ENCODE data around the gene ETHE1.

The ETHE1 gene

GRCh38 chr19:43533546-43534304 is 6.7 kb upstream of the ETHE1 start:
- H3K9ac ChIP-seq (ENCODE audit: low read length): peak overlapping the region; percentile 86
- peak; percentile 100 for DNase-seq
- H3K4me3 ChIP-seq (ENCODE audit: insufficient read depth in 1 of 2, low read depth in 1 of 2, low read length in 2 of 2): peak overlapping the region; percentile 53 to 95
- no peak overlapping the region for H2BK15ac ChIP-seq (ENCODE audit: low read depth, poor library complexity, severe bottlenecking)
- peak overlapping the region in 1 of 2 experiments; percentile 9 for H3K23ac ChIP-seq (ENCODE audit: low read length in 2 of 2)
- H3K9me3 ChIP-seq (ENCODE audit: control insufficient read depth, low read length): peaks cover 2% of the 10 kb centered on the region
- H3K27ac ChIP-seq (ENCODE audit: low read length, poor library complexity, severe bottlenecking): peak overlapping the region; percentile 77
- peak overlapping the region; percentile 1 for H4K8ac ChIP-seq (ENCODE audit: low read length)
- no peak overlapping the region for H2AK5ac ChIP-seq (ENCODE audit: low read length, severe bottlenecking)
- peak overlapping the region in 1 of 2 experiments; percentile 76 for H3K14ac ChIP-seq (ENCODE audit: low read length in 2 of 2)
- no peak overlapping the region for H2BK5ac ChIP-seq (ENCODE audit: low read depth, low read length, poor library complexity, severe bottlenecking)
- no peaks in the 10 kb centered on the region for H3K79me1 ChIP-seq (replicated peaks; ENCODE audit: low read length, poor library complexity, severe bottlenecking)
- no peak overlapping the region for H4K91ac ChIP-seq (ENCODE audit: low read length)
- H3K36me3 ChIP-seq (ENCODE audit: control insufficient read depth in 1 of 2, insufficient read depth in 2 of 2, low read depth in 1 of 2, low read length in 2 of 2): peaks cover 16 to 17% of the 10 kb centered on the region in 2 experiments
- peak overlapping the region; percentile 89 for H3K4me2 ChIP-seq (ENCODE audit: low read length, poor library complexity, severe bottlenecking)
- H3K4me1 ChIP-seq (ENCODE audit: control insufficient read depth, insufficient read depth, low read depth, low read length): peaks cover 13% of the 10 kb centered on the region
- WGBS: under 1% methylated on average over 41 of the region's 41 CpGs
- no peaks in the 10 kb centered on the region for H3K27me3 ChIP-seq (ENCODE audit: control insufficient read depth in 1 of 2, insufficient read depth in 1 of 2, low read length in 2 of 2)
- no peak overlapping the region for H2BK120ac ChIP-seq (ENCODE audit: low read depth, low read length)
- peak overlapping the region in 1 of 2 experiments; percentile 94 for H3K18ac ChIP-seq (ENCODE audit: low read depth in 1 of 2, low read length in 2 of 2)
- H2AFZ ChIP-seq (ENCODE audit: low read depth, low read length): peak overlapping the region; percentile 77
- H2BK12ac ChIP-seq (ENCODE audit: low read length in 2 of 2): peak overlapping the region in 1 of 2 experiments; percentile 64
- H3K4ac ChIP-seq (ENCODE audit: low read depth in 1 of 2, low read length in 2 of 2): peak overlapping the region in 1 of 2 experiments; percentile 91

DNA sequence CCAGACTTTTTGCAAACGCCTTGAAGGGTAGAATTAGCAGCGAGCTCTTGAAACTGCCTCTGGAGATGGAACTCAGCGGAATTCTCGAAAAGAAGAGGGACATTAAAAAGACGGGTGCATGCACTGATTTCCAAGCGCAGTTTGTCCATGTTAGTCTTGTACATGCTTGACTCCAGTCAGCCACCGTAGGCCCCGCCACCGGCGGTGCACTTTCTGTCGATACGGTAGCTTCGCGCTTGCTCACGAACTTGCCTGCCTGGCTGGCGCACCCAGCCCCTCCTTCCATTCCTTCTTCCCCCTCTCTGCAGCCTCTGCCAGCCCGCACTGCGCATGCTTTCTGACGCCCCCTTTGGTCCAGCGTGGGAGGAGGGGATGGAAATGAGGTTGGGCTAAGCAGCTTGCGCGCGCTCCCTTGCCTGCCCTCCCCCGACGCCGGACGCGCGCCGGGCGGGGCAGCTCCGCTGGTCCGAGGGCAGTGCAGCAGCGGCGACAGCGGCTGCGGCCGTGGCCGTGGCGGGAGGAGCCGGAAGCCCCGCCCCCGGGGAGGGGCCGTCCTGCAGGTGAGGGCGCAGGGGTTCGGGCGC is 6.1 kb upstream of the ETHE1 start, which contains the start of gene ZNF575:
Gene ZNF575 (plus strand): TSS at position 227 of the 584 bp plus-strand sequence. CDS start 1,235 bp downstream, outside the sequence.
- DNase-seq: peak; percentile 96
- Histone ChIP-seq H2AFZ (ENCODE audit: low read depth, low read length) (peak within 1 kb of the TSS; percentile 72), H4K91ac (ENCODE audit: low read length) (peak within 1 kb of the TSS; percentile 71), H3K4me1 (ENCODE audit: control insufficient read depth, insufficient read depth, low read depth, low read length) (peaks cover 13% of the 10 kb centered on the region), H2AK5ac (ENCODE audit: low read length, severe bottlenecking) (peak within 1 kb of the TSS; percentile 20), H3K4me3 (ENCODE audit: insufficient read depth in 1 of 2, low read depth in 1 of 2, low read length in 2 of 2) (peak within 1 kb of the TSS; percentile 53 to 95), H2BK120ac (ENCODE audit: low read depth, low read length) (peak within 1 kb of the TSS; percentile 11), H3K27ac (ENCODE audit: low read length, poor library complexity, severe bottlenecking) (peak within 1 kb of the TSS; percentile 93), H3K27me3 (ENCODE audit: control insufficient read depth in 1 of 2, insufficient read depth in 1 of 2, low read length in 2 of 2) (no peaks in the 10 kb centered on the region), H4K8ac (ENCODE audit: low read length) (peak within 1 kb of the TSS; percentile 30), H3K79me1 (replicated peaks; ENCODE audit: low read length, poor library complexity, severe bottlenecking) (no peaks in the 10 kb centered on the region), H3K9me3 (ENCODE audit: control insufficient read depth, low read length) (no peaks in the 10 kb centered on the region), H2BK5ac (ENCODE audit: low read depth, low read length, poor library complexity, severe bottlenecking) (no peak within 1 kb of the TSS), H2BK12ac (ENCODE audit: low read length in 2 of 2) (peak within 1 kb of the TSS in 1 of 2 experiments; percentile 64), H3K23ac (ENCODE audit: low read length in 2 of 2) (peak within 1 kb of the TSS in 1 of 2 experiments; percentile 9), H3K36me3 (ENCODE audit: control insufficient read depth in 1 of 2, insufficient read depth in 2 of 2, low read depth in 1 of 2, low read length in 2 of 2) (peaks cover 12 to 13% of the 10 kb centered on the region in 2 experiments), H3K9ac (ENCODE audit: low read length) (peak within 1 kb of the TSS; percentile 86), H3K18ac (ENCODE audit: low read depth in 1 of 2, low read length in 2 of 2) (peak within 1 kb of the TSS in 1 of 2 experiments; percentile 94), H3K4ac (ENCODE audit: low read depth in 1 of 2, low read length in 2 of 2) (peak within 1 kb of the TSS; percentile 1 to 91), H3K4me2 (ENCODE audit: low read length, poor library complexity, severe bottlenecking) (peak within 1 kb of the TSS; percentile 89), H3K14ac (ENCODE audit: low read length in 2 of 2) (peak within 1 kb of the TSS in 1 of 2 experiments; percentile 76), H2BK15ac (ENCODE audit: low read depth, poor library complexity, severe bottlenecking) (no peak within 1 kb of the TSS)
- WGBS: under 1% methylated on average over 46 of the region's 47 CpGs

GRCh38 chr19:43532571-43532961 is 5.6 kb upstream of the ETHE1 start:
- H3K27me3 ChIP-seq (ENCODE audit: control insufficient read depth in 1 of 2, insufficient read depth in 1 of 2, low read length in 2 of 2): no peaks in the 10 kb centered on the region
- H2BK5ac ChIP-seq (ENCODE audit: low read depth, low read length, poor library complexity, severe bottlenecking): no peak overlapping the region
- peak overlapping the region in 1 of 2 experiments; percentile 45 for H2BK12ac ChIP-seq (ENCODE audit: low read length in 2 of 2)
- peak overlapping the region; percentile 72 for H2AFZ ChIP-seq (ENCODE audit: low read depth, low read length)
- H3K9me3 ChIP-seq (ENCODE audit: control insufficient read depth, low read length): no peaks in the 10 kb centered on the region
- peak overlapping the region; percentile 89 for H3K4me2 ChIP-seq (ENCODE audit: low read length, poor library complexity, severe bottlenecking)
- peak overlapping the region in 1 of 2 experiments; percentile 92 for H3K18ac ChIP-seq (ENCODE audit: low read depth in 1 of 2, low read length in 2 of 2)
- H3K4ac ChIP-seq (ENCODE audit: low read depth in 1 of 2, low read length in 2 of 2): peak overlapping the region; percentile 1 to 70
- H2BK15ac ChIP-seq (ENCODE audit: low read depth, poor library complexity, severe bottlenecking): no peak overlapping the region
- H3K79me1 ChIP-seq (replicated peaks; ENCODE audit: low read length, poor library complexity, severe bottlenecking): no peaks in the 10 kb centered on the region
- 9% methylated on average over 16 of the region's 16 CpGs for WGBS
- peaks cover 13% of the 10 kb centered on the region for H3K4me1 ChIP-seq (ENCODE audit: control insufficient read depth, insufficient read depth, low read depth, low read length)
- peak overlapping the region; percentile 86 for H3K9ac ChIP-seq (ENCODE audit: low read length)
- H4K8ac ChIP-seq (ENCODE audit: low read length): peak overlapping the region; percentile 30
- H2BK120ac ChIP-seq (ENCODE audit: low read depth, low read length): peak overlapping the region; percentile 11
- no peak overlapping the region for H3K23ac ChIP-seq (ENCODE audit: low read length in 2 of 2)
- H2AK5ac ChIP-seq (ENCODE audit: low read length, severe bottlenecking): peak overlapping the region; percentile 20
- DNase-seq: no peak
- peak overlapping the region; percentile 93 for H3K27ac ChIP-seq (ENCODE audit: low read length, poor library complexity, severe bottlenecking)
- H3K14ac ChIP-seq (ENCODE audit: low read length in 2 of 2): peak overlapping the region in 1 of 2 experiments; percentile 35
- peaks cover 7 to 8% of the 10 kb centered on the region in 2 experiments for H3K36me3 ChIP-seq (ENCODE audit: control insufficient read depth in 1 of 2, insufficient read depth in 2 of 2, low read depth in 1 of 2, low read length in 2 of 2)
- peak overlapping the region; percentile 71 for H4K91ac ChIP-seq (ENCODE audit: low read length)
- peak overlapping the region; percentile 23 to 95 for H3K4me3 ChIP-seq (ENCODE audit: insufficient read depth in 1 of 2, low read depth in 1 of 2, low read length in 2 of 2)
